Fibroblast of skin of scalp (primary cell): ENCODE measurements around the gene FER.
"Not testable (repeated sequence)": the region's sequence is repeated elsewhere in the genome, so short reads cannot be mapped to it uniquely, and the experiment has no call there.

Experiments used
- DNase-seq: peaks from one replicate; pipeline ENCODE4 v3.0.0-alpha.2; 2013

The FER gene

DNA sequence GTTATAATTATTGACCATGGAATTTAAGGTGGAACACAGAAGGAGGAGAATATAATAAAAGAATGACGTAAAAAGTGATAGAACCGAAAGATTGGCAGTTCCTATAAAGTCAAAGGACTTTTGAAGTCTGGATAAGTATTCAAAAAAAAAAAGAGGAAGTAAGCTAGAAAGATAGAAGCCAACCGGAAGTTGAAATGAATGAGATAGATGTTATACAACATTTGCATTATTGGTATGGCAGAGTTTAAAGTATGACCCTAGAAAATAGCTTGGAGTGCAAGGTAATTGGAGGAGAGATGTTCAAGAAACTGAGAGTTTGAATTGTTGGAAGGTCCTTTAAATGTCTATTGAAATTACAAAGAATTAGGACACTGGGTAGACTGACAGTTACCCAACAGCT, 293.6 kb downstream of the FER start:
- DNase-seq = no peak

DNA sequence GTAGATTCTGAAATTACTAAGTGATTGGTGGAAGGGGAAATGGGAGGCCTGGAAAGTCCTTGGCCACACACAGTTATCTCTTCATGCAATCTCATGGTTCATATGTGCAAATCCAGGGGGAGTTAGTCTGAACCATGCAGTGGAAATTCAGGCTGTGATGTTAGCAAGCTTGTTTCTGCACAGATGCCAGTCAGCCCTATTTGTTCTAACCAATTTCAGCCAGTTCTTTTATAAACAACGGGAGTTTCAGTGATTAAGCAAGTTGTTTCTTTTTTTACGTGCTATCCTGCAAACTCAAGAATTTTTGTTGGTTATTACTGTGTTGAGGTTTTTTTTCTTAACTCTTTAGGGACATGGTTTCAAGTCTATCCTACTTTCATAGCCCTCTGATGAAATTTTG, 298.0 kb downstream of the FER start:
- DNase-seq = peak; percentile 8

DNA sequence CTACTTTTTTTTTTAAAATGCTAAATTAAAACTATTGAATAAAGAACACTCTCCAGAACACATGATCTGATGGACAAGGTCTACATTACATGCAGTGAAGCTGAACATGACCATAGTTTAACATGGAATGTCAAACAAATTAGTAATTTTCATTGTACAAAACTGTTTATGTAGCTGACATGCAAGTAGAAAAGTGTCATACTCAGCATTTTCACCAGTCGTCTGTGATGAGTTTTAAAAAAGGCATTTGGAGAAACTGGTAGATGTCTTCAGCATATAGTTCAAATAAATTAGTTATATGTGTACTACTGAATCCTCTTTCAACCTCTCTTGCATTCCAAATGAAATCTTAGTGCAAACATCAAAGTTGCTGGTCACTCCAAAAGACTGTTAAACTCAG, 301.9 kb downstream of the FER start:
- no peak for DNase-seq

DNA sequence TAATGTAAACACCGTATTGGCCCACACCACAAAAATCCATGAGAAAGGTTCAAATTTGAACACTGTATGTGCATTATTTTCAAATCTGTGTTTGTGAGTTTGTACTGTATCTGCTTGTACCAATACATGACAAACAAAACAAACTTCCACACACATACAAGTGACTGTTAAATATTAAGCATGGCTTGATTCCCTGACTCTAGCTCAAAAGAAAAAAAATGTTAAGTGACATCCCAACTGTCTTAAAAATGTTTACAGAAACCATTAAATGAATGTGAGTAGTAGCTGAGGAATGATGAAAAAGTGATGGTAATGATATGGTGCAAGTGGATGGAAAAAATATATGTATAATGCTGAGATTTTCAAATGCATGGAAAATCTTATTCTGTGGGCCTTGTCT, 302.6 kb downstream of the FER start:
- DNase-seq = peak; percentile 45

DNA sequence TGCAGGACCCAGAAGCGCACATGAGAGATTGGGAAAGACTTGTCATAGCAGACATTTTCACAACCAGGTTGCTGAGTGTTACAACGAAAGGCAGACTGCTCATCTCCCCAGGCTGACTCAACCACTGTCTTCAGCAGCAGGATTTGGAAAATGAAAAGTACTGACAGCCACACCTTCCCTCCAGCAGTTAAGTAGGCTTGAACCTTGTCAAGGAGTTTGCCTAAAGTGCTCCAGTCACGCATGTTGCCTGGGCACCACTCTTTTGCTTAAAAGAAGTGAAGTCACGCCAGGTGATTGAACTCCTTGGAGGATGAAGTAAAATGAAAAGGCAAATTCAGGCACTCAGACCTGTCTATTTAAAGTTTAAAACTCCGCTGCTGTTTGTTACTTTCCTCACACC, 304.5 kb downstream of the FER start:
- DNase-seq = not testable (repeated sequence)

DNA sequence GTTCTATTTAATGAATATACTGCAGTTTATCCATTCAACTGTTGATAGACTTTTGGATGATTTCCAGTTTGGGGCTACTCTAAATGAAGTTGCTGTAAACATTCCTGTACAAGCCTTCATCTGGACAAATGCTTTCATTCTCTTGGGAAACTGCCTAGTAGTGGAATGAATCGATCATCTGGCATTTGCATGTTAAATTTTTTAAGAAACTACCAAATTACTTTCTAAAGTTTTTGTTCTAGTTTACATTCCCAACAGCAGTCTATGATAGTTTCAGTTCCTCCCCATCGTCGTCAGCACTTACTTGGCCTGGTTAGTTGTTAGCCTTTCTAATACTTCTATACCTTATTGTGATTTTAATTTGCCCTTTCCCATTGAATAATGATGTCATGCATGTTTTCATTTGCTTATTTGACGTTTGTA, 306.3 kb downstream of the FER start:
- DNase-seq = peak; percentile 87

DNA sequence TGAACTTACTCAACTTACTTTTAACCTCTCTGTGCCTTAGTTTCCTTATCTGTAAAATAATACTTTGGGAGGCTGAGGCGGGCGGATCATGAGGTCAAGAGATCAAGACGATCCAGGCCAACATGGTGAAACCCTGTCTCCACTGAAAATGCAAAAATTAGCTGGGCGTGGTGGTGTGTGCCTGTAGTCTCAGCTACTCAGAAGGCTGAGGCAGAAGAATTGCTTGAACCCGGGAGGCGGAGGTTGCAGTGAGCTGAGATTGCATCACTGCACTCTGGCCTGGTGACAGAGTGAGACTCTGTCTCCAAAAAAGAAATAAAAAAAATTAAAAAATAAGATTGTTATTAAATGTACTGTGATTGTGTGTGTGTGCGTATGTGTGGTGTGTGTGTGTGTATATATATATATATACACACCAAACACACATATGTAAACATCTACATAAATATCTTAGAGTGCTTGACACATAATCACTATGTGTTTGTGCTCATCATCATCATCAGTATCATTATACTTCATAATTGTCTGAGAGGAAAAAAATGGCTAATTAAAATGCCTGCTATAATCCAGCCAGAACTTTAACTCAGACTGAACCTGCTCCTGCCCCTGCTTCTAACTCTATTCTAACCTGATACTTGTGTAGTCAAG, 312.8 kb downstream of the FER start:
- DNase-seq = no peak

DNA sequence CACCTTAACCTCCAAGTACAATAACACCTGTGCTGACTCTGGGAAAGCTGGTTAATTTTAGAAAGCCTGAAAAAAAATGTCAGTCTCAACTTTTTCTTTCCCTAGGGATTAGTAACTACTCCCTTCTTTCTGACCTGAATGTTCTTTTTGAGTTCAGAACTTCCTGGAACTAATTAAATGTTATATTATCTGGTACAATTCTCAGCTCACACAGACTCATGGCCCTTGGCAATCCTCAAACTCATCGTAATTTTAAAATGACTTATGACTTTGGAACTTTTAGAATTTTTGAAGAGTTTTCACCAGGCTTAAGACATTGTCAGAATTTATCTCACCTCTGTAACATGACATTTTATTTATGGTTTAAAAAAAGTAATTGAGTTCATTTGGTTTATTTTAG, 315.0 kb downstream of the FER start:
- DNase-seq = peak; percentile 20

DNA sequence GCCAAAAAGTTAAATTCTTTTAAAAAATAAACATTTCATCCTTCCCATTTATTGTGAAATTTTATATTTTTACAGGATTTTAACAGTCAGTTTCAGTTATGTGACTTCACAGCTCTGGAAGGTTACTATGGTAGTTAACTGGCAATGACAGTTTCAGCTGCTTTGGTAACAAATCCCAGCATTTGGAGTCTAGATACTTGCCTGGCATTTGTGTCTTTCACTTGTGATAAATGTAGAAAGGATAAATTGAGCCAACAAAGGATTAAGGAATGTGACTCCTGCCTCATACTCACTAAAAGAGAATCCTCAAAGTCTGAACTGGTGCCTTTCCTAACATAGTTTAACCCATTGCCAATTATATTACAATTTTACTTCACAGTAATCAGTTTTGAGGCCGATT, 315.5 kb downstream of the FER start:
- peak; percentile 22 for DNase-seq

DNA sequence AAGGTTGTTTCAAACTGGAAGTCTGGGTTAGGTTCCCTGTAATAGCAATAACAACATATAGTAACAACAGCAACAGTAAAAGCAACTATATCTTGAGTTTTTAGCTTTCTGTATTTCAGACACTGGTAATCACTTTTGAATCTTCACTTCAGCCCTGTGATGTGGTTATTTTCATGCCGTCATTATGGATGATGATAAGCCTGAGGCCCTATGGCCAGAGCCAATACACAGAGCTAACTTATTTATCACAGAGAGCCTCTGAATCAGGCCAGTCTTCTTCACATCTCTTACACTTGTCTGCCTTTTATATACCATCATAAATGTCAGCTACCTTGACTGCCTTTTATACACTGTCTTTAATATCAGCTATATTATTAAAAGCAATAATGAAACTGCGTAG, 329.0 kb downstream of the FER start:
- DNase-seq = no peak

DNA sequence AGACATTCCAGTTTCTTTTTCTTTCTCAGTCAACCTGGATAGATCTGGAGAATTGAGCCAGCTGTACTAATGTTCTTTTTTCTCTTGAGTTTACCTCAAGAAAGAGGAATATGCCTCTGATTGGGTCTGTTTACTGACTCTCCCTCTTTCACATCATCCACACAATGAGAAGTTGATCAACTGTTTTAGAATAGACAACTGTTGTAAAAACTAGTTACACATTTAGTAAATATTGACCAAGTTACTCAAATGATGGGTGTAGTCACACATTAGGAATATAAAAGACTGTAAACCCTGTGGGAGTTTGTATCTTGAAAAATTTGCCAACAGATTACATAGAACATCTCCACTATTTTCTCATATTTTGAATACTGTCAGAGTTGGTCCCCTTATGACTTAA, 330.8 kb downstream of the FER start:
- no peak for DNase-seq

DNA sequence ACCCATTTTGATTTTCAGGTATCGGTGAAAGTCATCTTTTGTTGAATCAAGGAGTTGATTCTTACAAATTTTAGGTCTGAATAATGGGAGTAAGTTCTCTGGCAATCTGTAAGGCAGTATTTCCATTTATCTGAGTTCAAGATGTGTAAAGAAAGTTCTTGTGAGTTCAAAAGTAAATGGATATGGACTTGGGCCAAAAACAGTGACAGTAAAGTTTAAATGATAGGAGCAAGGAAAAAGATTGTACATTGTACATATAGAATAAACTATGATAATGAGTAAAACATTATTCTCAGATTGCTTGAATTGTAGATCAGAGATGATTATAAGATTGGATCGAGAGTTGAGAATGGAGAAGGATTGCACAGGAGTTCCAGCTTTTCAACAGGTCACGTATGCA, 332.8 kb downstream of the FER start:
- no peak for DNase-seq

DNA sequence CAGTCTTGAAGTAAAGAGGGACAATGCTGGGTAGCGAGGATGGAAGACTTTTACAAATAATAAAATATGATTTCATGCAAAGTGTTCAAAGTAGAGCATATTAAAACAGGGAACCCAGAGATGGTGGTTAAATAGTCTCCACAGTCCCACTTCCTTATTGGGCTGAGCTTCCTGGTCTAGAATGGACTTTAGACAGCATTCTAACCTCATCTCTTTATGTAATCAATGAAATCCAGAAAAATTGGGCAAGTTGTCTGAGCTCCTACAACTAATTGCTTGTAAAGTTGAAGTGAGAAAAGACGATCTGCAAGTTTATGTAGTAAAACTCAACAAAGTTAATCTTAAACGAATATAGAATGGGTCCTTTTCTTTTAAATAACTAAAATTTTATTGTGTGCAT, 333.2 kb downstream of the FER start:
- DNase-seq = no peak

DNA sequence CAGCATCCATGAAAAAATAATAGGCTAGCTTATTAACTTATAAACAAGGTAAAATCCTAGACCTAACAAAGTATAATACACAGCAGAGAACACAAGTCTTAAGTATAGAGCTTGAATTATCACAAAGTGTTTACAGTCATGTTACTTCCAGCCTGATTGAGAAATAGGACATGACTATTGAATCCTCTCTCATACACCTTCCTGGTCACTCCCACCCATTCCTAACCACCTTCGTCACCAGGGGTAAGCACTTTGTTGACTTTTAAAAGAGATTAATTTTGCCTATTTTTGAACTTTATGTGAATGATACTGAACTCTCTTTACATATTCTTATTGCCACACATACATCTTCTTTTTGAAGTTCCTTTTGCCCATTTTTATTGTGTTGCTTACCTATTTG, 336.2 kb downstream of the FER start:
- DNase-seq = no peak

DNA sequence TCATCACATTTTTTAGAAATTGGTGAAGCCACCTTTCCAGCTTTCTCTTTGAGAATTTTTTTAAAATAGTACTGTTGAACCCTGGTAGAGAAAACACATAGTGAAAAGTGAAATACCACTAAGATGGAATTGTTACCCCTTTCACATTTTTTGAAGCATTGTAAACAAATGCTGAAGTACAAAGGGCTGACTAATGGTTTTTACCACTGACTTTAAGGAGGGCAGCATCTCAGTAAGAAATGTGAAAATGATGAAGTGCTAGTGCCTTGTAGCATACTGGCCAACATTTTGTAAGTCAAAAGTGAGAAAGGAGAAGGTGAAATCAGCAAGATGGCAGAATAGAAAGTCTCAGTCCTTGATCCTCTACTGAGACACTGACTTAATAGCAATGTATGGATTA, 341.5 kb downstream of the FER start:
- DNase-seq = no peak

DNA sequence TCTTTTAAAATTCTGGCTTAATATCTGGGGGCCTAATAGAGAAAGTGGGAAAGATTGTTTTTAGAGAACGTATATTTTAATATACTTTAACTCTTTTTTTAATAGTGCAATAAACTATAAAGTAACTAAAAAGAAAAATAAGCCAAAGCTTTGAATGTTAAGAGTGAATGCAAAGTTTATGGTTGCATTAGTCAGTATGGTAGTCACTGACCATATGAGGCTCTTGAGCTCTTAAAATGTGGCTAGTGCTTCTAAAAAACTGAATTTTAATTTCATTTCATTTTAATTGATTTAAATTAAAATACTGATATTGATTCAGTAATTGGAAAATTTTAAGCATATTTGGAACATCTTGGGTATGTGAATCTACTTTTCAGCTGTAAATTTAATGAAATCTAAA, 351.4 kb downstream of the FER start:
- DNase-seq = no peak

DNA sequence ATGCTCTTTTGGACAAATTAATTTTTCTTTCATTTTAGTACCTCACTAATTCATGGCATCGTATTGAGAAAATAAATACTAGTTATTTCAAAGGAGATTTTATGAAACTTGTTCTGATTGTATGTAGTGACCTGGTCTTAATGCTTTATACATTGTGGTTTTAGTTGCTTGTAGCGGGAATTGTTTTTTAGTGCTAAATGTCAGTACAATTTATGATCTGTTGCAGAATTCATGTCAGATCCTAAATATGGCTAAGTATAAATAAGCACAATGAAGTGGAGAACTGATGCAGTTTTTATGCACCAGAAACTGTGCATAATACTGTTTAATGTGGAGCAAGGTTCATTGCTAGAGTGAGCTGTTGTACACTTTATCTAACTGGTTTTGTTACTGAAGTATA, 353.3 kb downstream of the FER start:
- DNase-seq = no peak

DNA sequence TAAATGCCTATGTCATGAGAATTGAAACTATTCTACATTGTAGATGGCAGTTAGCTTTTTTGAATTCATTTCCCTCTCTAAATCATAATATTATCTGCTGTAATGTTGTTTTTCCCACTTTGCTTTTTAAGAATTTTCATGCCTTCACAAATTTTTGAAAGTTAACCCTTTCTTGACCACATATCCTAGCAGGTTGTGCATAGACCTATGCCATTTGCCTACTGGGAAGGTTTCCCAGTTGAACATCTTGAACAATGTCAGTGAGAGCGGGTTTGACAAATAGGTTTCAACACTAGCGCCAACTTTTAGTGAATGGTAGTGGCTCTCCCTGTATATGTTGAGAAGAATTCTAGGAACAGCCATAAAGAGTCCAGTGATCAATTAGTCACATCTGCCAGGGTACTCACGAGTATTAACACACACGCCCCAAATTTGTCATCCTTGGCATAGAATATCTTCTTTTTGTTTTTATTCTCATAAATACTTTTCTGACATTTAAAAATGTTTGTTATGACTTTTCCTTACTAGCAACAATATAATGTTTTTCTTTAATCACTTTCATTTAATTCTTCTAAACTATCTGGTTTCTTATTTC, 354.5 kb downstream of the FER start:
- DNase-seq = no peak

DNA sequence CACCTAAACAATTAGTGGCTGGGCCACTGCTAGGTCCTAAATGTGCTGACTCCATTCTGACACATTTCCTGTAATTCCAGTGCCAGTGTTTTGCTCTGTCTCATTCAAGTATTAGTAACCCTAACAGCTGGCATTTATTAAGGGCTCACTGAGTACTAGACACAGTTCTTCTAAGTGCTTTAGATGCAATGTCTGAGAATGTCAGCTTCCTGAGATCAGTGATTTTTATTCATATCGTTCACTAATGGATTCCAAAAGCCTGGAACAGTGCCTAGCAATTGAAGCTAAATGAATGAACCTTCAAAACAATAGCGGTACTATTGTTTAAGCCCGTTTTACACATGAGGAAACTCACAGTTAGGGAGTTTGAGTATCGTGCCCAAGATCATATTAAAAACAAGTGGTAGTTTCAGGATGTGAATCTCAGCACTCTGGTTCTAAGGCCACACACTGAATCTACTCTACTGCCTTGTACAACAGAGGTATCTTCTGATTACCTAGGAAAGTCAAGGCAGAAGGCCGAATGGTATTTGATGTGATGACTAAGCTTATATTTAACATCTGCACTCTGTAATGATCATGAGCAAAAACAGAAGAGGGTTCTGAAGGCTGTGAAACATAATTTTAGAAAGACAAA, 358.1 kb downstream of the FER start:
- peak; percentile 91 for DNase-seq

DNA sequence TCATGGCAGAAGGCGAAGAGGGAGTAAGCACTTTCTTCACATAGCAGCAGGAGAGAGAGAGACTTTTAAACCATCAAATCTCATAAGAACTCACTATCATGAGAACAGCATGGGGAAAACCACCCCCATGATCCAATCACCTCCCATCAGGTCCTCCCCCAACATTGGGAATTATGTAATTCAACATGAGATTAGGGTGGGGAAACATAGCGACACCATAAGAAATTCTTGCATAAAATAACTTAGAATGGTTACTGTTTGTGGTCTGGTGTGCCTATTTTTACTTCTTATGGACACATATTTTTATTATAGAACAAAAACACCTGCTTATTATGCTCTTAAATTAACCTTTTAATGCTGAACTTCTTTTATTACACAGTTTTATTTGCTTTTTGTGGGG, 364.0 kb downstream of the FER start:
- DNase-seq = no peak

DNA sequence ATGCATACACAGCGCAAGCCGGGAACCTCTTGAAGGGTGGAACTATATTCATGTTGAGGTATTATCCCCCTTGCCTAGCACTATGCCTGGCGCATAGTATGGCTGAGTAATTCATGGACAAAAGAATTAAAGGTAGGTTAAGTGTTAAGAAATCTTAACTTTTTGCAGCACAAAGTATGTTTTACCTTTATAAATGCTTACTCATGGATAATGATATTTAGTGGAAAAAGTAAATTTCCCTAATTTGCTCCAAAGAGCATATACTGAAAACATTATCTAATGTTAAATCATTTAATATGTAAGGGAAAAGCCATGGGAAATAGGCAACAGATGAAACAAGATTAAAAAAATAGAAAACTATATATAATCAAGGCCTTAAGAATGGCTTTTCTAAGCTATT, 365.9 kb downstream of the FER start:
- no peak for DNase-seq

DNA sequence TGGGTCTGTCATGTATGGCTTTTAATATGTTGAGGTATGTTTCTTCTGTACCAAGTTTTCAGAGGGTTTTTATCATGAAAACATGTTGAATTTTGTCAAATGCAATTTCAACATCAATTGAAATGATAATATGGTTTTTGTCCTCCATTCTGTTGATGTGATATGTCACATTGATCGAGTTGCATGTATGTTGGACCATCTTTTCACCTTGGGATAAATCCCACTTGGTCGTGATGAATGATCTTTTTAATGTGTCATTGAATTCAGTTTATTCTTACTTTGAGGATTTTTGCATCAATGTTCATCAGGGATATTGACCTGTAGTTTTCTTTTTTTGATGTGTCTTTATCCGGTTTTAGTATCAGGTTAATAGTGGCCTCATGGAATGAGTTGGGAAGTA, 373.5 kb downstream of the FER start:
- no peak for DNase-seq

DNA sequence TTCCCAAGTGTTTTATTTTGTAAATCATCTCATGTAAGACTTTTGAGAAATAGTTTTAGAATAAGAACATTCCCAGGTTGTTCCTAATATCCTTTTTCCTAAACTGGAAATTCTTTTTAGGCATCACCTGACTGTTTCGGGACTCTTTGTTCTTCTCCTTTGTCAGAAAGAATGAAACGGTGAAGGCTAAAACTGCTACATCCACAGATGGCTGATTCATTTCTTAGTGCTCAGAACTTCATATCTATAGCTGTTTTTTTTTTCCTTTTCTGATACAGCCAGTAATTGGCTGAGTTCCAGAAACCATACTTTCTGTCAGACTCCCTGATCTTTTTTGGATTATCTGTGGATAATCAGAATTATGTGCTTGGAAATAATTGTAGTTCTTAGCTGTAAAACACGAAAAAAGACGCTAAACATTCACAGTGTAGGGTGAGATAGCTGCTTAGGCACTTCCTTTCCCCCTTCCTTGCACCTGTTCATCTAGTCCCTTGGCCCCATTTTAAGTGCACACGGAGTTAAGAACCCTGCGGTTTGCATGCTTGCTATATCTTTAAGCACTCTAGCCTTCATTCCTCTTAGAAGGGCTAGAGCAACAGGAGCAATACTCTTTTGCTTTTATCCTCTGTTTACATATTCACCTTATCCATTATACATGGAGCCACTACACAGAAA, 378.2 kb downstream of the FER start:
- no peak for DNase-seq

DNA sequence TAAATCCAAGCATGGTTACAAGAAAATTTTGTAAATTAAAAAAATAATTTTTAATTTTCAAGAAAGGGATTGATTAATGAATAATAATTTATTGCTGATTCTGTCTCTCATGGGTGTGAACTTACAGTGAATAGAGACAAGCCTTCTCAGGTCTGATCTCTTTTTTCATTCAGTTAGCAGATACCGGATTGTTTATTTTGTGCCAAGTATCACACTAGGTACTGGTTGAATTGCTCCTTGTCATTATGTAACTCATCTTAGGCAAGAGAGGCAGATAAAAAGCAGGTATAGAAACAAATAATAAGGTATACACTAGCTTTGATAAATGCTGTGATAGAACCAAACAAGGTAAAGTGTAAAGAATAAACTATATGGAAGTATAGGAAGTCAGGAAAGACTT, 378.8 kb downstream of the FER start:
- no peak for DNase-seq
